ENCODE data around the gene TMEM231. TPM values are rescaled to one million over a fixed set of nuclear protein-coding genes. Genes with fewer than 3 reads are reported as not detected.
"Not testable (repeated sequence)": the region's sequence is repeated elsewhere in the genome, so short reads cannot be mapped to it uniquely, and the experiment has no call there.

Gene TMEM231
- total RNA-seq, 1 donor from 2014 or later = 6.9 TPM

DNA sequence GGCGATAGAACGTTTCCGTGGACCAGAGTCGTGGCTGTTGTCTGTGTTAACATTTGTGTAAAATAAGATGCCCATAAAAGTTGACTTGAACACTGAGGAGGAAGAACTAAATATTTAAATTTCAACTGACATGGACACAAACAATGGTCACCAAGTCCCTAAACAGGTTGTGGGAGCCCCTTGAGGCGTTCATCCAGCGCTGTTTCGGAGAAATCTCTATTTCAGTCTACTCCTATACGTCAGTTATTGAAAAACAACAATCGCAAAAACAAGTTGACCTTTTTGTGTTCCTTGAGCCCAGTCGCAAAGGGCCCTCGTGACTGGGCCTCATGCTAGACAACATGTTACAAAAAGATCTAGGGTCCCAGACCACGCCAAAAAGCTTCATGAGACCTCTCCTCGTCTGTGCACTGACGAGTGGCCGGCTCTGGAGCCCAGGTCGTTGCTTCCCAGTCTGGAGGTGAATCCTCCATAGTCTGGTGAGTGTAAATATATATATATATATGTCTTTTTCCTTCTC is 439 bp upstream of the TMEM231 start:
- no peaks in the 10 kb centered on the region for H3K9me3 ChIP-seq
- peaks cover 9% of the 10 kb centered on the region for H3K4me1 ChIP-seq
- DNase-seq (ENCODE audit: extremely low spot score in 2 of 2) = no peak
- no peaks in the 10 kb centered on the region for H3K36me3 ChIP-seq
- TF ChIP-seq POLR2A (IDR thresholded peaks at IDR 0.05) (no peak), POLR2AphosphoS5 (IDR thresholded peaks at IDR 0.05; ENCODE audit: insufficient read depth in 1 of 2, low read depth in 1 of 2) (no peak)
- TF ChIP-seq, protein P1, sequence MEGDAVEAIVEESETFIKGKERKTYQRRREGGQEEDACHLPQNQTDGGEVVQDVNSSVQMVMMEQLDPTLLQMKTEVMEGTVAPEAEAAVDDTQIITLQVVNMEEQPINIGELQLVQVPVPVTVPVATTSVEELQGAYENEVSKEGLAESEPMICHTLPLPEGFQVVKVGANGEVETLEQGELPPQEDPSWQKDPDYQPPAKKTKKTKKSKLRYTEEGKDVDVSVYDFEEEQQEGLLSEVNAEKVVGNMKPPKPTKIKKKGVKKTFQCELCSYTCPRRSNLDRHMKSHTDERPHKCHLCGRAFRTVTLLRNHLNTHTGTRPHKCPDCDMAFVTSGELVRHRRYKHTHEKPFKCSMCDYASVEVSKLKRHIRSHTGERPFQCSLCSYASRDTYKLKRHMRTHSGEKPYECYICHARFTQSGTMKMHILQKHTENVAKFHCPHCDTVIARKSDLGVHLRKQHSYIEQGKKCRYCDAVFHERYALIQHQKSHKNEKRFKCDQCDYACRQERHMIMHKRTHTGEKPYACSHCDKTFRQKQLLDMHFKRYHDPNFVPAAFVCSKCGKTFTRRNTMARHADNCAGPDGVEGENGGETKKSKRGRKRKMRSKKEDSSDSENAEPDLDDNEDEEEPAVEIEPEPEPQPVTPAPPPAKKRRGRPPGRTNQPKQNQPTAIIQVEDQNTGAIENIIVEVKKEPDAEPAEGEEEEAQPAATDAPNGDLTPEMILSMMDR (IDR thresholded peaks at IDR 0.05) = no peak
- peak overlapping the region; percentile 80 for H3K27ac ChIP-seq
- H3K27me3 ChIP-seq = no peaks in the 10 kb centered on the region
- peak overlapping the region; percentile 61 to 80 for H3K4me3 ChIP-seq
- intact Hi-C loops (cut with DNase I) = no loop called here

GRCh38 chr16:75555213-75555706 is 792 bp downstream of the TMEM231 start:
- no peaks in the 10 kb centered on the region for H3K9me3 ChIP-seq
- peaks cover 9% of the 10 kb centered on the region for H3K4me1 ChIP-seq
- intact Hi-C loops (cut with DNase I) = no loop called here
- TF ChIP-seq, protein P1 (IDR thresholded peaks at IDR 0.05) = no peak
- TF ChIP-seq POLR2AphosphoS5 (IDR thresholded peaks at IDR 0.05; ENCODE audit: insufficient read depth in 1 of 2, low read depth in 1 of 2) (no peak), POLR2A (IDR thresholded peaks at IDR 0.05) (no peak)
- H3K27me3 ChIP-seq = no peaks in the 10 kb centered on the region
- peak in 1 of 2 donors; percentile 91 for DNase-seq (ENCODE audit: extremely low spot score in 2 of 2)
- no peaks in the 10 kb centered on the region for H3K36me3 ChIP-seq
- H3K27ac ChIP-seq = peak overlapping the region; percentile 80
- H3K4me3 ChIP-seq = peak overlapping the region; percentile 61 to 80

- H3K4me3 ChIP-seq = no peak overlapping the region
- peaks cover 9% of the 10 kb centered on the region for H3K4me1 ChIP-seq
- no peaks in the 10 kb centered on the region for H3K36me3 ChIP-seq
- no peaks in the 10 kb centered on the region for H3K27me3 ChIP-seq
- intact Hi-C loops (cut with DNase I) = no loop called here
- no peaks in the 10 kb centered on the region for H3K9me3 ChIP-seq
- TF ChIP-seq POLR2AphosphoS5 (IDR thresholded peaks at IDR 0.05; ENCODE audit: insufficient read depth in 1 of 2, low read depth in 1 of 2) = no peak
- TF ChIP-seq POLR2A (IDR thresholded peaks at IDR 0.05) = no peak
- TF ChIP-seq, protein P1 (IDR thresholded peaks at IDR 0.05) = no peak
- no peak overlapping the region for H3K27ac ChIP-seq
- DNase-seq (ENCODE audit: extremely low spot score in 2 of 2) = no peak
Observed at GRCh38 chr16:75552951-75553350, 3.1 kb downstream of the TMEM231 start.

DNA sequence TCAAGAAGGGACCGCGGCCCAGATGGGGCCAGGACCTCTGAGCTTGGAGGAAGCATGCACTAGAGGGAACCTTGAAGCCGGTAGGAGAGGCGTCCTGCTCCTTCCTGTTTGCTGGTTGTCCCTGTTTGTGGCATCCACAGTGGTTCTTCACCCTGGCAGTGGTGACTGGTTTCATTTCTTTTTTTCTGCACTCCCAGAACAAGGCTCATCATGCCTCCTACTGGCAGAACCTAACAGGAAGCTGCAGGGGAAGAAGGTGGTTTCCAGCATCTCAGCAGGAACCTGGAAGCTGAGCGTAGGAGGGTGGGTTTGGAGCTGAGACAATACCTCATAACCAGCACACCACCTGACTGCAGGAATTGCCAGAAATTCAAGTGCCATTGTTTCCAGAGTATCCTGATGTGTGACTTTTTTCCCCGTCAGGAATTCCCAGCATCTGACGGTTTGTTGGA is 5.8 kb downstream of the TMEM231 start:
- no peak overlapping the region for H3K27ac ChIP-seq
- TF ChIP-seq POLR2AphosphoS5 (IDR thresholded peaks at IDR 0.05; ENCODE audit: insufficient read depth in 1 of 2, low read depth in 1 of 2) (peak in 1 of 2 donors; percentile 75), POLR2A (IDR thresholded peaks at IDR 0.05) (no peak)
- TF ChIP-seq, protein P1 (IDR thresholded peaks at IDR 0.05) = peak in 1 of 3 experiments; percentile 17

DNA sequence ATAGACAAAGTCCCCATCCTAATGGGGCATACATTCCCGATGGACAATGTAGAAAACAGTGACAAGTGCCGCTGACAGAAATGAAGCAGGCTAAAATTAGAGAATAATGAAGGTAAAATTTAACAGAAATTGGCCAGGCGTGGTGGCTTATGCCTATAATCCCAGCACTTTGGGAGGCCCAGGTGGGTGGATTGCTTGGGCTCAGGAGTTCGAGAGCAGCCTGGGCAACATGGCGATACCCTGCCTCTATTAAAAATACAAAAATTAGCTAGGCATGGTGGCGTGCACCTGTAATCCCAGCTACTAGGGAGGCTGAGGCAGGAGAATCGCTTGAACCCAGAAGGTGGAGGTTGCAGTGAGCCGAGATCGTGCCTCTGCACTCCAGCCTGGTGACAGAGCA is 7.6 kb downstream of the TMEM231 start:
- H3K4me1 ChIP-seq; H3K4me3 ChIP-seq; H3K27ac ChIP-seq; DNase-seq (ENCODE audit: extremely low spot score in 2 of 2); H3K9me3 ChIP-seq; H3K27me3 ChIP-seq; intact Hi-C loops (cut with DNase I); H3K36me3 ChIP-seq: not testable (repeated sequence)

More for the DNA sequence above, 5.8 kb downstream of the TMEM231 start:
- H3K4me3 ChIP-seq = no peak overlapping the region
- no peaks in the 10 kb centered on the region for H3K27me3 ChIP-seq
- intact Hi-C loops (cut with DNase I) = no loop called here
- no peaks in the 10 kb centered on the region for H3K9me3 ChIP-seq
- no peaks in the 10 kb centered on the region for H3K36me3 ChIP-seq
- no peak for DNase-seq (ENCODE audit: extremely low spot score in 2 of 2)
- H3K4me1 ChIP-seq = no peaks in the 10 kb centered on the region

Data from vagina (tissue), 2 donors.